ENCODE results near the gene KDM7A. TPM values are rescaled to one million over a fixed set of nuclear protein-coding genes. Genes with fewer than 3 reads are reported as not detected.
A peak's percentile ranks its signal among the peaks of the same experiment; 100 is the strongest.

KDM7A gene
- polyA plus RNA-seq (2011; rRNA removed) (2.9 and 4.3 TPM in 2 replicates), polyA minus RNA-seq (2011; rRNA and poly(A)+ RNA removed) (3.6 and 8.7 TPM in 2 replicates)

GRCh38 chr7:140176811-140177702 is at the start of gene KDM7A:
Gene KDM7A, minus strand, starts transcription at chr7:140176983. Its CDS starts 46 bp downstream, at chr7:140176937.
- ChIA-PET POLR2A (interaction anchor here (0.6 kb wide), 1 partner anchor 746 kb away, joined by 6 read pairs; no protein-coding TSS in a partner anchor), CTCF (interaction anchor here (0.5 to 1.9 kb wide), 4 partner anchors 13 to 149 kb away, joined by 3 to 10 read pairs (median 6); no protein-coding TSS in a partner anchor)
- peaks cover 2% of the 10 kb centered on the region; the same call in 1 of the 2 replicates for H3K27me3 ChIP-seq (ENCODE audit: control insufficient read depth, insufficient read depth, low read length)
- DNase-seq (ENCODE audit: low read depth) = peak; percentile 57
- H3K4me3 ChIP-seq (ENCODE audit: low read depth, low read length) = peak within 1 kb of the TSS; percentile 82
- TF ChIP-seq CTCF (IDR thresholded peaks at IDR 0.05; ENCODE audit: insufficient read depth, low read depth, low read length) = no peak
- H3K36me3 ChIP-seq (ENCODE audit: control insufficient read depth, insufficient read depth, low read length) = no peaks in the 10 kb centered on the region

DNA sequence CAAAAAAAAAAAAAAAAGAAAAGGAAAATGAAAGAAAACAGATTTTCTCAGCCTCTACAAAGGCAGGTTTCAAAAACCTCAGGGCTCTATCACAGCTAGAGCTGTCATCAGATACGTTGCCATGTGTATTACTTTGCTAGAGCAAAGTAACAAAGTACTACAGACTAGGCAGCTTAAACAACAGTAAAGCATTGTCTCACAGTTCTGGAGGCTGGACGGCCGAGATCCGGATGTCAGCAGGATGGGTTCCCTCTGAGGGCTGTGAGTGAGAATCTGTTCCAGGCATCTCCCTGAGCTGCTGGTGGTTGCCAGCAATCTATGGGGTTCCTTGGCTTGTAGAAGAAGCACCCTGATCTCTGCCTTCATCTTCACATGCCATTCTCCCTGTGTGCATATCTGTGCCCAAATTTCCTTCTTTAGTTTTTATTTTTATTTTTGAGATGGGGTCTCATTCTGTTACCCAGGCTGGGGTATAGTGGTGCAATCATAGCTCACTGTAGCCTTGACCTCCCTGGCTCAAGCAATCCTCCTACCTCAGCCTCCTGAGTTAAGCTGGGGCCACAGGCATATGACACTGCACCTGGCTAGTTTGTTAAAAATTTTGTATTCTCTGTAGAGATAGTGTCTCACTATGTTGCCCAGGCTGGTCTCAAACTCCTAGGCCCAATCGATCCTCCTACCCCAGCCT is 48.9 kb upstream of the KDM7A start:
- Histone ChIP-seq H3K36me3 (ENCODE audit: control insufficient read depth, insufficient read depth, low read length) (no peaks in the 10 kb centered on the region), H3K27me3 (ENCODE audit: control insufficient read depth, insufficient read depth, low read length) (peaks cover 14% of the 10 kb centered on the region), H3K4me3 (ENCODE audit: low read depth, low read length) (no peak overlapping the region)
- ChIA-PET POLR2A (no interaction called here), CTCF (no interaction called here)
- TF ChIP-seq CTCF (IDR thresholded peaks at IDR 0.05; ENCODE audit: insufficient read depth, low read depth, low read length) = no peak
- no peak for DNase-seq (ENCODE audit: low read depth)

DNA sequence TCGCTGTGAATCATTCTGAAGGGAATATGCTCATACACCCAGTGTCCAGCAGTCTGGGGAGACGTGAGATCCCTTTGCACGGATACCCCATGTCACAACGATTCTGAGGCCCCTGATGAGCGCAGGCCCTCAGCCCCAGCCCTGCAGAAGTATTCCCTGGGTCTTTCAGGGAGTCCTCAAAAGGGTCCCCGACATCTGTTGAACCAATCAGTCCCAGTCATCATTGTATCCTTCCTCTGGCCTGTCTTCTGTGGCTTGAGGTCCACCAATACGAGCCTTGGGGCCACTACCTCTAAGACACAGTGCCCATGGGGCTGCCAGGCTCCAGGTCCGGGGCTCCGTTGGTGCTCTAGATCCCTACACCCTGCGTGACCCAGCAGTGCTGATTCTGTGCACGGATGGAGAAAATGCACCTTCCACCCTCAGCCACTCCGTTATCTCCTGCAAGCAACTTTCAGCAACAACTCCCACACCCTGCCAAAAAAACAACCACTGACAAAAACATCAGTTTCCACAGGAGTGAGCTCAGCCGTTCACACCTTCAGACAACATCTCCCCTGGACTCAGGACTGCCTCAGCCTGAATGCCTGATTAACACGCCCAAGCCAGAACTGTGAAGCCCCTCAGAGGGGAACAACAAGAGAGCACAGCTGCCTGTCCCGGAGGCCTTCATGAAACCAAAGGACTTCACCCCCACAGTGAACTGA is 46.9 kb upstream of the KDM7A start:
- Histone ChIP-seq H3K36me3 (ENCODE audit: control insufficient read depth, insufficient read depth, low read length) (no peaks in the 10 kb centered on the region), H3K27me3 (ENCODE audit: control insufficient read depth, insufficient read depth, low read length) (peaks cover 5% of the 10 kb centered on the region; the same call in 1 of the 2 replicates), H3K4me3 (ENCODE audit: low read depth, low read length) (no peak overlapping the region)
- TF ChIP-seq CTCF (IDR thresholded peaks at IDR 0.05; ENCODE audit: insufficient read depth, low read depth, low read length) = no peak
- ChIA-PET POLR2A (no interaction called here), CTCF (no interaction called here)
- DNase-seq (ENCODE audit: low read depth) = no peak

GRCh38 chr7:140222814-140223213 is 46.0 kb upstream of the KDM7A start:
- POLR2A ChIA-PET = no interaction called here
- CTCF ChIA-PET = no interaction called here
- H3K4me3 ChIP-seq (ENCODE audit: low read depth, low read length) = no peak overlapping the region
- peaks cover 5% of the 10 kb centered on the region; the same call in 1 of the 2 replicates for H3K27me3 ChIP-seq (ENCODE audit: control insufficient read depth, insufficient read depth, low read length)
- H3K36me3 ChIP-seq (ENCODE audit: control insufficient read depth, insufficient read depth, low read length) = no peaks in the 10 kb centered on the region
- no peak for TF ChIP-seq CTCF (IDR thresholded peaks at IDR 0.05; ENCODE audit: insufficient read depth, low read depth, low read length)
- no peak for DNase-seq (ENCODE audit: low read depth)
